Right atrium auricular region (tissue), 2 donors: ENCODE measurements around the gene HELB. TPM values are rescaled to one million over a fixed set of nuclear protein-coding genes. Genes with fewer than 3 reads are reported as not detected.

Experiments
- DNase-seq: peaks from one replicate; pipeline ENCODE4 v3.0.0-alpha.2; 2019; ENCODE audit warnings: low spot score
- H3K27ac ChIP-seq, 2 donors: fragments of 200-600 bp; sonication (generic); 1 replicate in 1 of 2; 2 replicates in 1 of 2; pipeline ENCODE4 v1.5.1; 2016 to 2019
- H3K27me3 ChIP-seq, 2 donors: fragments of 200-600 bp; sonication (generic); one replicate each; pipeline versions ENCODE4 v1.5.1 to v1.6.0; 2017 to 2019
- H3K36me3 ChIP-seq: fragments of 200-600 bp; sonication (generic); one replicate; pipeline ENCODE4 v1.5.1; 2016
- H3K4me1 ChIP-seq, 2 donors: fragments of 200-600 bp; sonication (generic); one replicate each; pipeline versions ENCODE4 v1.5.1 to v1.6.0; 2017 to 2019
- H3K4me3 ChIP-seq, 2 donors: fragments of 200-600 bp; sonication (generic); 1 replicate in 1 of 2; 2 replicates in 1 of 2; pipeline ENCODE4 v1.5.1; 2017 to 2019; ENCODE audit warnings: mild to moderate bottlenecking in 1 of 2, moderate library complexity in 1 of 2
- H3K9me3 ChIP-seq, 2 donors: fragments of 200-600 bp; sonication (generic); one replicate each; pipeline ENCODE4 v1.5.1; 2019
- total RNA-seq, 2 donors: library from RNA; depleted of rRNA; stranded (reverse); fragments of >200 nt; gene quantifications; one replicate each; pipeline ENCODE4 v1.1.0, GENCODE V29; 2016
- TF ChIP-seq, protein P1 (sequence below), 2 donors: fragments of 200-600 bp; sonication (generic); IDR thresholded peaks; one replicate each; pipeline ENCODE4 v1.5.1; 2019; ENCODE audit warnings: antibody characterized with exemption in 2 of 2

HELB gene
- total RNA-seq, 2 donors from 2014 or later: 0.86 to 0.93 TPM

DNA sequence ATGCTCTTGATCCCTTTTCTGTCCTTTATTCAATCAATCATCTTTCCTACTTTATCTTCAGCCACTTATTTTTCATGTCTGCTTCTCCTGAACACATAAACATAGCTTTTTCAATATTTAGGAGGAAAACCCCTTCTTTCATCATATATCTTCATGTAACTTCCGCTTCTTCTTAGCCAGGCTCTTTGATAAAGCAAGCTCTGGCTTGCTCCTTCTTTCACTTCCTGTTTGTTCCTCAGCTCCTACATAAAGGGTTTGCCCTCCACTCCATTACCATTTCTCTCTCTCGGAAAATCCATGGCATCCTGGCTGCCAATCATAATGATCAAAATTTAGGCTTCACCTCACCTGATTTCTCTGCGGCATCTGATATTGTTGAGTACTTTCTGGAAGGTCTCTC is 33.7 kb upstream of the HELB start:
- H3K4me1 ChIP-seq: no peaks in the 10 kb centered on the region
- no peak for DNase-seq
- H3K9me3 ChIP-seq: no peaks in the 10 kb centered on the region
- TF ChIP-seq, protein P1, sequence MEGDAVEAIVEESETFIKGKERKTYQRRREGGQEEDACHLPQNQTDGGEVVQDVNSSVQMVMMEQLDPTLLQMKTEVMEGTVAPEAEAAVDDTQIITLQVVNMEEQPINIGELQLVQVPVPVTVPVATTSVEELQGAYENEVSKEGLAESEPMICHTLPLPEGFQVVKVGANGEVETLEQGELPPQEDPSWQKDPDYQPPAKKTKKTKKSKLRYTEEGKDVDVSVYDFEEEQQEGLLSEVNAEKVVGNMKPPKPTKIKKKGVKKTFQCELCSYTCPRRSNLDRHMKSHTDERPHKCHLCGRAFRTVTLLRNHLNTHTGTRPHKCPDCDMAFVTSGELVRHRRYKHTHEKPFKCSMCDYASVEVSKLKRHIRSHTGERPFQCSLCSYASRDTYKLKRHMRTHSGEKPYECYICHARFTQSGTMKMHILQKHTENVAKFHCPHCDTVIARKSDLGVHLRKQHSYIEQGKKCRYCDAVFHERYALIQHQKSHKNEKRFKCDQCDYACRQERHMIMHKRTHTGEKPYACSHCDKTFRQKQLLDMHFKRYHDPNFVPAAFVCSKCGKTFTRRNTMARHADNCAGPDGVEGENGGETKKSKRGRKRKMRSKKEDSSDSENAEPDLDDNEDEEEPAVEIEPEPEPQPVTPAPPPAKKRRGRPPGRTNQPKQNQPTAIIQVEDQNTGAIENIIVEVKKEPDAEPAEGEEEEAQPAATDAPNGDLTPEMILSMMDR (IDR thresholded peaks at IDR 0.05): no peak
- no peaks in the 10 kb centered on the region for H3K27me3 ChIP-seq
- H3K36me3 ChIP-seq: no peaks in the 10 kb centered on the region
- H3K4me3 ChIP-seq: no peak overlapping the region
- no peak overlapping the region for H3K27ac ChIP-seq

GRCh38 chr12:66269142-66269541 is 33.2 kb upstream of the HELB start:
- Histone ChIP-seq H3K27ac (no peak overlapping the region), H3K9me3 (no peaks in the 10 kb centered on the region), H3K4me1 (no peaks in the 10 kb centered on the region), H3K36me3 (no peaks in the 10 kb centered on the region), H3K27me3 (no peaks in the 10 kb centered on the region), H3K4me3 (no peak overlapping the region)
- DNase-seq: no peak
- TF ChIP-seq, protein P1 (IDR thresholded peaks at IDR 0.05): no peak

DNA sequence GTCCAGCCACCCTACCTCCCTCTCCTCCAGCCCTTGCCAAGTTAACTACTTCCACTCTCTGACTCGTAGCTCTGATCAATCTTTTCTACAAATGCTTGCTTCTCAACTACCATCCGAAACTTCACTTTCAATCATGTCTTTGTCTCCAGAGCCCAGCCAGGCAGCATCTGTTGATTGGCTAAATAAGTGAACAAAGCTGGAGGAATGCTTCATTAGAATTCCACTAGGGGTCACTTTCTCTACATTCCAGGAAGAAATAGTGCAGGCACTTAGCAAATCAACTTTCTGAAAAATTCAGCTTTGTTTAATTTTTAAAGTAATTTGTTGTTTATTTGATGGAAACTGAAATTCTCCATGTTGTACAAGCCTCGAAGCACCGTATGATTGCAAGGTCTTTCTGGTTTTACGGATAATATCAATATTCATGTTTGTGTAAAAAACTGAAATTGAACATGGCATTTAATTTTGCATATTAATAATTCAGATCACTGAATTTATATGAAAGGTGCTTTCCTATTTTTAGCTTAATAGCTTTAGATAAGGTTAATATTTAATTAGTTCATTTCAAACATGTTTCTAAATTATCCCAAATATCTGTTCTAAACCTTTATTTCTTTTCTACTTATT is 32.4 kb upstream of the HELB start:
- H3K9me3 ChIP-seq: no peaks in the 10 kb centered on the region
- H3K4me3 ChIP-seq: no peak overlapping the region
- DNase-seq: no peak
- H3K27me3 ChIP-seq: no peaks in the 10 kb centered on the region
- TF ChIP-seq, protein P1 (IDR thresholded peaks at IDR 0.05): peak; percentile 39 to 72
- no peaks in the 10 kb centered on the region for H3K36me3 ChIP-seq
- no peaks in the 10 kb centered on the region for H3K4me1 ChIP-seq
- no peak overlapping the region for H3K27ac ChIP-seq

- DNase-seq: no peak
- Histone ChIP-seq H3K4me1 (no peaks in the 10 kb centered on the region), H3K27me3 (no peaks in the 10 kb centered on the region), H3K27ac (no peak overlapping the region), H3K9me3 (no peaks in the 10 kb centered on the region), H3K36me3 (no peaks in the 10 kb centered on the region), H3K4me3 (no peak overlapping the region)
- TF ChIP-seq, protein P1 (IDR thresholded peaks at IDR 0.05): no peak
These were observed 31.7 kb upstream of the HELB start for GRCh38 chr12:66270613-66271012.

DNA sequence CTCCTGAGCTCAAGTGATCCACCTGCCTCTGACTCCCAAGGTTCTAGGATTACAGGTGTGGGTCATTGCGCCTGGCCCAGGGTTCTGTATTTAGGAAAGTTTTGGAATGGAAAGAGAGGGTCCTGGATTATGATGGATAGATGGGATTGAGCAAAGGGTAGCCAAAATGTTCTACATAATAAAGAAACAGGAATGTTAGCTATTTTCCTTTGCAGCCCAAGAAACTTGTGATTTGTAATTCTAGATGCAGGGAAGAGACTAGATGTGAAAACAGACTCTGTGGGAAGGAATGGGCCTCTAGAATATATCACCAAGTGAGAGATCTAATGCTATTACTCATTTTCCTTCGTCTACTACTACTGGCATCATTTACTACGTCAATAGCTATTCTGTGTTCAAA is 29.6 kb upstream of the HELB start:
- H3K27me3 ChIP-seq: no peaks in the 10 kb centered on the region
- H3K27ac ChIP-seq: no peak overlapping the region
- H3K4me1 ChIP-seq: no peaks in the 10 kb centered on the region
- H3K9me3 ChIP-seq: no peaks in the 10 kb centered on the region
- TF ChIP-seq, protein P1 (IDR thresholded peaks at IDR 0.05): no peak
- no peak for DNase-seq
- no peak overlapping the region for H3K4me3 ChIP-seq
- H3K36me3 ChIP-seq: no peaks in the 10 kb centered on the region

GRCh38 chr12:66273147-66273546 is 29.1 kb upstream of the HELB start:
- no peaks in the 10 kb centered on the region for H3K9me3 ChIP-seq
- DNase-seq: no peak
- no peak overlapping the region for H3K27ac ChIP-seq
- no peaks in the 10 kb centered on the region for H3K27me3 ChIP-seq
- TF ChIP-seq, protein P1 (IDR thresholded peaks at IDR 0.05): no peak
- H3K4me3 ChIP-seq: no peak overlapping the region
- H3K36me3 ChIP-seq: no peaks in the 10 kb centered on the region
- H3K4me1 ChIP-seq: no peaks in the 10 kb centered on the region
